ENCODE measurements around the gene CCL7. TPM values are rescaled to one million over a fixed set of nuclear protein-coding genes. Genes with fewer than 3 reads are reported as not detected.

Gene CCL7
- polyA plus RNA-seq, 1 donor: not detected

Other genes starting within 250 kb of the CCL7 start
- 18.7 TPM for gene CCL2, start 14.9 kb upstream of the CCL7 start, polyA plus RNA-seq (ENCODE audit: insufficient read length)
- 1.1 TPM for gene CCL11, start 15.5 kb downstream of the CCL7 start, polyA plus RNA-seq (ENCODE audit: insufficient read length)
- gene CCL8, start 49.2 kb downstream of the CCL7 start, polyA plus RNA-seq (ENCODE audit: insufficient read length): 0.15 TPM
- not detected for gene CCL13, start 86.3 kb downstream of the CCL7 start, polyA plus RNA-seq (ENCODE audit: insufficient read length)
- not detected for gene CCL1, start 93.0 kb downstream of the CCL7 start, polyA plus RNA-seq (ENCODE audit: insufficient read length)

Data from left kidney (tissue), 1 donor.